Erythroblast (primary cell): ENCODE data around the gene HTT-AS.

Source experiments
- GATA1 ChIP-seq: IDR thresholded peaks from 2 replicates; pipeline ENCODE4 v1.6.1; 2011; ENCODE audit warnings: low read depth, mild to moderate bottlenecking, control low read depth, low read length, moderate library complexity
- POLR2A ChIP-seq: IDR thresholded peaks from 2 replicates; pipeline ENCODE4 v1.6.1; 2011; ENCODE audit warnings: mild to moderate bottlenecking, low read length

GRCh38 chr4:3071811-3072210 lies 2.5 kb downstream of the HTT-AS start:
- no peak for TF ChIP-seq POLR2A
- TF ChIP-seq GATA1 = no peak
